Right forelimb (tissue), 1 donor: ENCODE results near the gene SH3RF3.
A peak's percentile ranks its signal among the peaks of the same experiment; 100 is the strongest.

Source experiments
- DNase-seq: peaks from one replicate; pipeline ENCODE4 v3.0.0-alpha.2; 2018

Gene SH3RF3

DNA sequence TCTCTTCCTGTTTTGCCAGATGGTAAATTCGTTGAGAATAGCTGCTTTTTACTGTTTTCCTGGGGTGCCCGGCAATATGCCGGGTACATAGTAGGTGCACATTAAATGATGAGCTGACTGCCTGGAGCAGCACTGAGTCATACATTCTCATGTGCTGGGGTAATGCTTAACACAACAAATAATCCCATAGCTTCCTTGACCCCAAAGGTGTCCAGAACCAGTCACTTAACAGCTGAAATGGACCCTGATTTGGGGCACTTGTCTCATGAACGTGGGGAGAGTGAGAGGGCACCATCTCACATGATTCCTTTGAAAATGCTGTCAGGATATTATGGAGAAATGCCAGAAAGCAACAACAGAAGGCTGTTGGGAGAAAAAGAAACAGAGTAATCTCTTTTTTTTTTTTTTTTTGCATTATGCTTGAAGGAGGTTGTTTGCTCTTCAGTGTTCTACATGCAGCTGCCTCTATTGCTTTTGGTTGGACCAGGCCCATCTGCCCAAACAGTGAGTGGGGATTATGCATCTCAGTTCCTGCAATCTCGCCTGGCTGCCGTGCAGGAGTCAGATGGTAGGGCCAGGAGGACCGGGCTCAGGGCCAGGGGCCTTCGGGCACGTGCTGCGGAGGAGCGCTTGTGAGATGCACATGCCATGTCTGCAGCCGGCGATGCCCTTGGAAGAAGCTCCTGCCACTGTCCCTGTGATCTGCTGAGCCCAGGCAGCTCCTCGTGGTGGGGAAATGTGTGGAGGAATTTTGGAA, 162.1 kb downstream of the SH3RF3 start:
- no peak for DNase-seq

- no peak for DNase-seq
These were observed 163.4 kb downstream of the SH3RF3 start for GRCh38 chr2:109292386-109292785.

DNA sequence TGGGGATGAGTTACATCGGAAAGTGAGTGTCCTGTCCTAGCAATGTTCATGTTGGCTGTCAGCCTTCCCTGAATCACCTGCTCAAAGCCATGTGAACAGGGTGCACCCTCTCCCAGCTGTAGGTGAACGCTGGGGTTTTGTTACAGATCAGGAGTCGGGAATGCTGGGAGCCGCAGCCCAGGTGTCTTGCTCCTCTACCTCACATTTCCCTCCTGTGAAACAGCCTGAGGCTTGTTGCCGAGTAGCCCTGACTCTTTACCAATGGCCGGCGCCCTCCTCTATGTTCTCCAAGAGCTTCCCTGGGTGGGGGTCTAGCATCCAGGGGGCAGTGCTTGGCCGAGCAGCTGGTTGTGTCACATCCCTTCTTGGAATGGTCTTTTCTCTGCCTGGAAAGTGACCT, 164.7 kb downstream of the SH3RF3 start:
- no peak for DNase-seq

GRCh38 chr2:109294523-109294922, 165.5 kb downstream of the SH3RF3 start:
- no peak for DNase-seq

DNA sequence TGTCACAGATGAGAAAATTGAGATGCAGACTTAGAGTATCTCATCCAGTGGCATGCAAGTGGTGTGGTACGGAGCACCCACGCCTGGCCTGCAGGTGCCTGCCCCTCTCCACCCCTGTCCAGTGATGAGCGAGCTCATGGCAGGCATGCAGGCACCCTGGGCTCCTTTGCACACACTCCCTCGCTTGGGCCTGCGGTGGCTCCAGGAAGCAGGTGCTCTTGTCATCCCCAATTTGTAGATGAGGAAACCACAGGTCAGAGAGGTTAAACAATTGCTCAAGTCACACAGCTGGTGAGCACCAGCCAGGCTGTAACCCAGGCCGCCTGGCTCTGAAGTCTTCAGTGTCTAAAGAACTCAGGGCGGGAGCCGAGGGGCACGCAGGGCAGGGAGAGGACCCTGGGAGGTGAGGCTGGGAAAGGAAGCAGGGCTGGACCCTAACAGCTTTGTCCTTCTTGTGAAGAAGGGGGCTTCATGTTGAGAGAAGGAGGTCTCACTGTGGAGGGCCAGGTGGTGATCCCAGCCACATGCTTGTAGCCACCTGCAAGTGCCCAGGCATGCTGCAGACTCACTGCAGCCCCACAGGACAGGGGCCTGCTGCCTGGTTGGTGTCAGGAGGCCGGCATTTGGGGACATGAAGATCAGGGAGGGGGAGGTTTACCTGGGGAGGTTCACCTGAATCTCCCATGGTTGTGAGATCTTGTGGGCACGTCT, 166.2 kb downstream of the SH3RF3 start:
- no peak for DNase-seq

- DNase-seq = no peak
These were observed 166.7 kb downstream of the SH3RF3 start for GRCh38 chr2:109295781-109296117.

GRCh38 chr2:109297566-109298490, 168.8 kb downstream of the SH3RF3 start:
- no peak for DNase-seq

GRCh38 chr2:109298851-109299250, 169.8 kb downstream of the SH3RF3 start:
- no peak for DNase-seq

- DNase-seq = no peak
These were observed 170.5 kb downstream of the SH3RF3 start for GRCh38 chr2:109299536-109299935.

GRCh38 chr2:109300582-109300981, 171.6 kb downstream of the SH3RF3 start:
- no peak for DNase-seq

DNA sequence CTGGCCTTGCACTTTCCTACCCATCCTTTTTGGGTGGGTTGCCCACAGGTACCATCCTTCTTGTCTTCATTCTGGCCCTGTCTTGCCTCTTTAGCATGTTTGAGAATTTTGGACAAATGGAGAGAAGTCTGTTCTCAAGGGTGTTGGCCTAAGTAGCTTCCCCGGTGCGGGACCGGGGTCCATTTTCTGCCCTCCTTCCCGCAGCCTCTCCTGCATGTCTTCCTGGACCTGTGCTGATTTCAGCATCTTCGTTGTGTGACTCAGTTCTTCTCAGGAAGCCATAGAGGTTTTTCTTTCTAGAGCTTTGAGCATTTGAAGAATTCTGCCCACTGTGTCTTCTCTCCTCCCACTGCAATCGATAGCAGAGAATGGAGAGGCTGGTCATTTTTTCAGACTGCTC, 172.7 kb downstream of the SH3RF3 start:
- no peak for DNase-seq

- DNase-seq = no peak
These were observed 173.3 kb downstream of the SH3RF3 start for GRCh38 chr2:109302319-109302718.

DNA sequence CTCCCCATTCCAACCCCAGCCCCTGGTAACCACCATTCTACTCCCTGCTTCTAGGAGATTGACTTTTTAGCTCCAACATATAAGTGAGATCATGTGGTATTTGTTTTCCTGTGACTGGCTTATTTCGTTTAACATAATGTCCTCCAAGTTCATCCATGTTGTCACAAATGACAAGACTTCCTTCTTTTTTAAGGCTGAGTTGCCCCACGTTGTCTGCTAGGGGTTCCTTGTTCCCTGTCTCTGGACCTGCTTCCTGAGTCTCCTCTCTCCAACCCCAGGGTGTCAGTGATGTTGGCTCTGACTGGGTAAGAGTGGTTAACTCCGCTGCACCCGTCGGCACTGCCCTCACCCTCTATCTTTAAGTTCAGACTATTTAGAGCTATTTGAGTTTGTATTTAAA, 175.2 kb downstream of the SH3RF3 start:
- DNase-seq = no peak

DNA sequence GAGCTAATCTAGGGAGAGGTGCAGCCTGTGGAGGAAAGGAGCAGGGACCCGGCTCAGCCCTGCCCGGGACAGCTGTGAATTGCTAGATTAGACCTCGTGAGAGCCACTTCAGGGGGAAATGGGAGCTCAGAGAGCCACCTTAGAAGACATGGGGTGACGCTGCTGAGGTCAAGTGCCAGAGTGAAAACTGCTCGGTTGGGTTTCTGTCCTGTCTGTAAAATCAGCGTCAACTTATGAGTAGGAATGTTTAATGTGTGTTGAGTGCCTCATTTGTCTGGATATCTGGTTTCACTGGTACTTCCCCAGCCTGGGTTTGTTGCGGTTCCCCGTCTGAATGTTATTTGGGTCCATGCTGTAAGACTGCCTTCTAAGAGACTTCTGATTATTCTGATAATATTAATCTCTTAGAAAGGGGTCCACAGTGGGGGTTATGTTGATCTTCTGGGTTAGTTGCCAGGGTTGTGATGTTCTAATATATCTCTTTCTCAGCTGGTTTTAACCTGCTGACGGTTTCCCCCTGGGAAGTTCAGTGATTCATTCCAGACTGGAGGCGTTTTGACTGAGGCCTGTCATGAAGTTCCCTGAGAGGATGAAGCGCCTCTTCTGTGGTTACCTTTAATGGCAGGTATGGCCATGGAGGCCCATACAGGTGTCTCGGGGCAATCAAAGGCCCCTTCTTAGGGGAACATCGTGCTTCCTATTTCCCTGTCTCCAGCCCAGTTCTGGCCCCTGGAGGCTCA, 175.9 kb downstream of the SH3RF3 start:
- no peak for DNase-seq

DNA sequence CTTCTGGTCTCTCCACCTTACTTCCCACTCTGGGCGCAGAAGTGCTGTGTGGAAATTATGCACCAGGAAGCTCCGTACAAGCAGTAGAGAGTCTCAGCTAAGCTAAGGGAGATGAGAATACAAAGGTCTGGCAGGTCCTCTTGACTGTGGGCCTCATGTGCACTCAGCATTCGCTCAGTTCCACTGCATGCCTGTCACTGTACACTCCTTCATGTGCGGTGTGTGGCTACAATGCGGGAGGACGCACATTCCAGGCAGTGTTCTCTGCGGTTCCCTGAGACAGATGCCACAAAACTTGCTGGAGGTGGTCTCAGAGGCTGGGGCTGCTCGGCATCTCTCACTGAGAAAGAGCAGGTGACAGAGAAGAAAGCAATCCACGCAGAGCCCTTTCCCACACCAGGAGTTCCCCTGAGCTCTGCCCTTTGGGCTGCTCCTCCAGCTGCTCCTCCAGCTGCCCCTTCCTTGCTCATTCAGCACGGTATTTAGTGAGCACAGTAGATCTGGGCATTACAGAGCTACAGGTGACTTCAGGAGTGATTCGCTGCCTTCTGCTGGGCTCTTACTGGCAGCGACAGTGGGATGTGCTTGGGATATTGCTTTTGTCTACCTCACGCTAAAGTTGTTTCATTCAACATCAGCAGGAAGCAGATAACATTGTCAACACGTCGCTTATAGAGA, 176.6 kb downstream of the SH3RF3 start:
- no peak for DNase-seq

- no peak for DNase-seq
These were observed 177.2 kb downstream of the SH3RF3 start for GRCh38 chr2:109306190-109306589.

- DNase-seq = no peak
These were observed 182.8 kb downstream of the SH3RF3 start for GRCh38 chr2:109311771-109312170.

DNA sequence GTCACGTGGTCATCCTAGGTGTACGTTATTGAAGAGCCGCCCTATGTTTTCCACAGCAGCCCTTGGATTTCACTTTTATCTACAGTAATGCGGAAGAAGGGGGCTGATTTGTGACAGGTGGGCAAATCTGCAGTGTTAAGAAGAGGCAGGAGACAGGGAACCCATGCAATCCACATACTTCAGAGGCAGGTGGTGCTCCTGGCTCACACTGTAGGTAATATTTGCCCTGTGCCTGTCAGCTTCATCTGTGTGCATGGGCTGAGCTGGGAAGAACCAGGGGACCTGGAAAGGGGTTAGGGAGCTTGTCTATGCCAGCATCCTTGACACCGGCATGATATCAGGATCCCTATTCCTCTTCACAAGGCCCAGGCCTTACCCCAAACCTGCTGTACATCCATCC, 183.9 kb downstream of the SH3RF3 start:
- DNase-seq = no peak

DNA sequence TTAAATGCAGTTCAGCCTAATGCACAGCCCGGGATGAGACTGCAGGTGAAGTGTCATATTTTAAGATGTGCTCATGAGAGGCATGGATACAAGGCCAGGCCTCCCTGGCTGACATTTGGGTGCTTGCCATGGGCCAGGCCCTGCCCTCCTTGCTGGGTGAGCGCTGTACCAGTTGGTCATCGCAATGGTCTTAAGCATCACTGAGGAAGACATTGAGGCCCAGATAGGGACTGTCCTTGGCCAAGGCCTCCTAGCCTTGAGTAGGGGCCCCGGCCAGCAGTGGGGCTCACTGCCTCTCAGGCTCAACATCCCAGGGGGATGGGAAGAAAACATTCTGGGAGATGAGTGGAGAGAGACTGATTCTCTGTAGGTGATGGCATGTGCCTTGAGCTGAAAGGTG, 184.3 kb downstream of the SH3RF3 start:
- no peak for DNase-seq

GRCh38 chr2:109316091-109316490, 187.1 kb downstream of the SH3RF3 start:
- DNase-seq = no peak

GRCh38 chr2:109317471-109318095, 188.6 kb downstream of the SH3RF3 start:
- DNase-seq = peak; percentile 56
